ENCODE results near the gene KIAA1755.

Gene KIAA1755

DNA sequence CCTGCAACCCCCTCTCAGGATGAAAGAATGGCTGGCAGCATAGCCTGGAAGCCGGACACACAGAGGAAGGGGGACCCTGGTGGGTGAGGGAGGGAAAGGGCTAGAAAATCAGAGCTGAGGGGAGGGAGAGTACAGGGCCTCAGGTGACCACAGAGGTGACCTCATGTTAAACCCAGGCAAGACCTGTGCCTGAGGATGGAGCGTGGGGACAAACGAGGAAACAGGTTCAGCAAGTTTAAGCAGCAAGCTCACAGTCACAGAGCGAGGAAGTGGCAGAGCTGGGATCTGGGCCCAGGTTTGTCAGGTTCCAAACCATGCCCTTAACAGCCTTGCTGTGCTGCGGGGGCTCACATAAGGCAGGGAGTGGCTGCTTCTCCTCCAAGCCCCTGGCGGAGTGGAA lies 39.4 kb upstream of the KIAA1755 start:
- H4K20me1 ChIP-seq (ENCODE audit: insufficient read depth, low read length) = no peaks in the 10 kb centered on the region
- no peak overlapping the region for H3K4me3 ChIP-seq (ENCODE audit: low read length)
- no peak for TF ChIP-seq EZH2phosphoT487 (IDR thresholded peaks at IDR 0.05; ENCODE audit: low read depth)
- TF ChIP-seq, protein P1, sequence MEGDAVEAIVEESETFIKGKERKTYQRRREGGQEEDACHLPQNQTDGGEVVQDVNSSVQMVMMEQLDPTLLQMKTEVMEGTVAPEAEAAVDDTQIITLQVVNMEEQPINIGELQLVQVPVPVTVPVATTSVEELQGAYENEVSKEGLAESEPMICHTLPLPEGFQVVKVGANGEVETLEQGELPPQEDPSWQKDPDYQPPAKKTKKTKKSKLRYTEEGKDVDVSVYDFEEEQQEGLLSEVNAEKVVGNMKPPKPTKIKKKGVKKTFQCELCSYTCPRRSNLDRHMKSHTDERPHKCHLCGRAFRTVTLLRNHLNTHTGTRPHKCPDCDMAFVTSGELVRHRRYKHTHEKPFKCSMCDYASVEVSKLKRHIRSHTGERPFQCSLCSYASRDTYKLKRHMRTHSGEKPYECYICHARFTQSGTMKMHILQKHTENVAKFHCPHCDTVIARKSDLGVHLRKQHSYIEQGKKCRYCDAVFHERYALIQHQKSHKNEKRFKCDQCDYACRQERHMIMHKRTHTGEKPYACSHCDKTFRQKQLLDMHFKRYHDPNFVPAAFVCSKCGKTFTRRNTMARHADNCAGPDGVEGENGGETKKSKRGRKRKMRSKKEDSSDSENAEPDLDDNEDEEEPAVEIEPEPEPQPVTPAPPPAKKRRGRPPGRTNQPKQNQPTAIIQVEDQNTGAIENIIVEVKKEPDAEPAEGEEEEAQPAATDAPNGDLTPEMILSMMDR (IDR thresholded peaks at IDR 0.05; ENCODE audit: low read depth, low read length) = no peak
- H3K27me3 ChIP-seq (ENCODE audit: low read depth, low read length) = peaks cover 23% of the 10 kb centered on the region
- H2AFZ ChIP-seq (ENCODE audit: low read depth, low read length) = no peak overlapping the region
- H3K79me2 ChIP-seq (ENCODE audit: low read length) = no peaks in the 10 kb centered on the region
- H3K36me3 ChIP-seq (replicated peaks; ENCODE audit: low read depth, low read length) = no peaks in the 10 kb centered on the region
- no peaks in the 10 kb centered on the region for H3K9me3 ChIP-seq (ENCODE audit: insufficient read depth, low read length)
- no peaks in the 10 kb centered on the region for H3K4me1 ChIP-seq (ENCODE audit: low read length)
- H3K27ac ChIP-seq (ENCODE audit: low read length) = no peak overlapping the region
- no peak overlapping the region for H3K9ac ChIP-seq (ENCODE audit: low read length)
- no peak overlapping the region for H3K4me2 ChIP-seq (ENCODE audit: low read length)

DNA sequence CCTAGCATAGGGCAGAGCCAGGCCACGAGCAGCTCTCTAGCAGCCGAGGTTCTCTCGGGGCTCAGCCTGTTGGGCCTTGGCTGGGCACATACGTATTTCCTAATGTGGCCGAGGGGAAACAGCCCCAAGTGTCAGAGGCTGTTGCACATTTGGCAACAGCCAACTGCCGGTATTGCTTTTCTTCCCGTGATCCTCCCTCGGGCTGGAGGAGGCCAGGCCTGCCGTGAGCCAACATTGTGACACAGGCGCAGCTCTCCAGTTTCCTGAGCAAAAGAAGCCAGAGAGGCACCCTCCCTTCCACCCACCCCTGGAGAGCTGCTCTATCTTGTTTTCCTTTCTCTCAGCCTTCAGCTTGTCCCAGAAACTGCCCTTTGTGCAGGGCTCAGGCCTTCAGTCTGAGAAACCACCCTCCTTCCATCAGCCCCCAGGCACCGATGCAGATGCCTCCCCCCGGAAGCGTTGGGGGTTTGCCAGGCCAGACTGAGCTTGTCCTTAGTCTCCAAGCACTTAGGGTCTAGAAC lies 38.3 kb upstream of the KIAA1755 start:
- H3K79me2 ChIP-seq (ENCODE audit: low read length) = no peaks in the 10 kb centered on the region
- no peaks in the 10 kb centered on the region for H3K9me3 ChIP-seq (ENCODE audit: insufficient read depth, low read length)
- peaks cover 15% of the 10 kb centered on the region for H3K27me3 ChIP-seq (ENCODE audit: low read depth, low read length)
- no peak overlapping the region for H3K4me2 ChIP-seq (ENCODE audit: low read length)
- H3K4me3 ChIP-seq (ENCODE audit: low read length) = no peak overlapping the region
- no peaks in the 10 kb centered on the region for H4K20me1 ChIP-seq (ENCODE audit: insufficient read depth, low read length)
- no peak for TF ChIP-seq EZH2phosphoT487 (IDR thresholded peaks at IDR 0.05; ENCODE audit: low read depth)
- TF ChIP-seq, protein P1 (IDR thresholded peaks at IDR 0.05; ENCODE audit: low read depth, low read length) = no peak
- no peaks in the 10 kb centered on the region for H3K4me1 ChIP-seq (ENCODE audit: low read length)
- no peak overlapping the region for H2AFZ ChIP-seq (ENCODE audit: low read depth, low read length)
- no peak overlapping the region for H3K27ac ChIP-seq (ENCODE audit: low read length)
- no peaks in the 10 kb centered on the region for H3K36me3 ChIP-seq (replicated peaks; ENCODE audit: low read depth, low read length)
- no peak overlapping the region for H3K9ac ChIP-seq (ENCODE audit: low read length)

- Histone ChIP-seq H4K20me1 (ENCODE audit: insufficient read depth, low read length) (no peaks in the 10 kb centered on the region), H3K4me1 (ENCODE audit: low read length) (no peaks in the 10 kb centered on the region), H3K4me3 (ENCODE audit: low read length) (no peak overlapping the region), H3K36me3 (replicated peaks; ENCODE audit: low read depth, low read length) (no peaks in the 10 kb centered on the region), H3K79me2 (ENCODE audit: low read length) (no peaks in the 10 kb centered on the region), H2AFZ (ENCODE audit: low read depth, low read length) (no peak overlapping the region), H3K9ac (ENCODE audit: low read length) (no peak overlapping the region), H3K4me2 (ENCODE audit: low read length) (no peak overlapping the region), H3K9me3 (ENCODE audit: insufficient read depth, low read length) (no peaks in the 10 kb centered on the region), H3K27me3 (ENCODE audit: low read depth, low read length) (peaks cover 10% of the 10 kb centered on the region), H3K27ac (ENCODE audit: low read length) (no peak overlapping the region)
- TF ChIP-seq EZH2phosphoT487 (IDR thresholded peaks at IDR 0.05; ENCODE audit: low read depth) = no peak
- TF ChIP-seq, protein P1 (IDR thresholded peaks at IDR 0.05; ENCODE audit: low read depth, low read length) = no peak
Measured at GRCh38 chr20:38297916-38298674, 37.6 kb upstream of the KIAA1755 start.

- peaks cover 7% of the 10 kb centered on the region; the same call in 1 of the 2 replicates for H3K27me3 ChIP-seq (ENCODE audit: low read depth, low read length)
- no peaks in the 10 kb centered on the region for H4K20me1 ChIP-seq (ENCODE audit: insufficient read depth, low read length)
- H3K27ac ChIP-seq (ENCODE audit: low read length) = no peak overlapping the region
- no peaks in the 10 kb centered on the region for H3K79me2 ChIP-seq (ENCODE audit: low read length)
- no peak overlapping the region for H2AFZ ChIP-seq (ENCODE audit: low read depth, low read length)
- no peaks in the 10 kb centered on the region for H3K36me3 ChIP-seq (replicated peaks; ENCODE audit: low read depth, low read length)
- H3K4me2 ChIP-seq (ENCODE audit: low read length) = no peak overlapping the region
- H3K9me3 ChIP-seq (ENCODE audit: insufficient read depth, low read length) = no peaks in the 10 kb centered on the region
- no peak overlapping the region for H3K4me3 ChIP-seq (ENCODE audit: low read length)
- no peak overlapping the region for H3K9ac ChIP-seq (ENCODE audit: low read length)
- TF ChIP-seq, protein P1 (IDR thresholded peaks at IDR 0.05; ENCODE audit: low read depth, low read length) = no peak
- no peak for TF ChIP-seq EZH2phosphoT487 (IDR thresholded peaks at IDR 0.05; ENCODE audit: low read depth)
- no peaks in the 10 kb centered on the region for H3K4me1 ChIP-seq (ENCODE audit: low read length)
Measured at GRCh38 chr20:38296433-38296832, 35.9 kb upstream of the KIAA1755 start.
